ENCODE data around the gene PRPS1.

The PRPS1 gene

GRCh38 chrX:107658660-107659059 lies 30.4 kb downstream of the PRPS1 start:
- Histone ChIP-seq H3K4me2 (ENCODE audit: low read length) (no peak overlapping the region), H3K79me2 (no peaks in the 10 kb centered on the region), H3K4me3 (ENCODE audit: low read depth, low read length) (no peak overlapping the region), H3K27ac (no peak overlapping the region), H3K9ac (no peak overlapping the region), H3K27me3 (ENCODE audit: control insufficient read depth, insufficient read depth, low read length) (no peaks in the 10 kb centered on the region), H3K4me1 (no peaks in the 10 kb centered on the region), H3K36me3 (ENCODE audit: control insufficient read depth, insufficient read depth, low read length) (no peaks in the 10 kb centered on the region), H2AFZ (no peak overlapping the region), H3K9me3 (ENCODE audit: control insufficient read depth, low read length) (no peaks in the 10 kb centered on the region)
- TF ChIP-seq CTCF (IDR thresholded peaks at IDR 0.05): no peak

GRCh38 chrX:107659286-107659685 lies 31.0 kb downstream of the PRPS1 start:
- Histone ChIP-seq H3K36me3 (ENCODE audit: control insufficient read depth, insufficient read depth, low read length) (no peaks in the 10 kb centered on the region), H3K4me1 (no peaks in the 10 kb centered on the region), H2AFZ (no peak overlapping the region), H3K27me3 (ENCODE audit: control insufficient read depth, insufficient read depth, low read length) (no peaks in the 10 kb centered on the region), H3K79me2 (no peaks in the 10 kb centered on the region), H3K27ac (no peak overlapping the region), H3K9me3 (ENCODE audit: control insufficient read depth, low read length) (no peaks in the 10 kb centered on the region), H3K4me3 (ENCODE audit: low read depth, low read length) (no peak overlapping the region), H3K4me2 (ENCODE audit: low read length) (no peak overlapping the region), H3K9ac (no peak overlapping the region)
- no peak for TF ChIP-seq CTCF (IDR thresholded peaks at IDR 0.05)

- no peaks in the 10 kb centered on the region for H3K9me3 ChIP-seq (ENCODE audit: control insufficient read depth, low read length)
- no peaks in the 10 kb centered on the region for H3K27me3 ChIP-seq (ENCODE audit: control insufficient read depth, insufficient read depth, low read length)
- no peaks in the 10 kb centered on the region for H3K4me1 ChIP-seq
- H3K79me2 ChIP-seq: no peaks in the 10 kb centered on the region
- no peak overlapping the region for H3K4me3 ChIP-seq (ENCODE audit: low read depth, low read length)
- H3K27ac ChIP-seq: no peak overlapping the region
- H3K36me3 ChIP-seq (ENCODE audit: control insufficient read depth, insufficient read depth, low read length): no peaks in the 10 kb centered on the region
- no peak overlapping the region for H2AFZ ChIP-seq
- H3K4me2 ChIP-seq (ENCODE audit: low read length): no peak overlapping the region
- TF ChIP-seq CTCF (IDR thresholded peaks at IDR 0.05): peak; percentile 72
- H3K9ac ChIP-seq: no peak overlapping the region
Measured at GRCh38 chrX:107659768-107660167, 31.5 kb downstream of the PRPS1 start.

- no peak overlapping the region for H3K4me2 ChIP-seq (ENCODE audit: low read length)
- no peaks in the 10 kb centered on the region for H3K4me1 ChIP-seq
- no peaks in the 10 kb centered on the region for H3K9me3 ChIP-seq (ENCODE audit: control insufficient read depth, low read length)
- H3K27ac ChIP-seq: no peak overlapping the region
- H3K4me3 ChIP-seq (ENCODE audit: low read depth, low read length): no peak overlapping the region
- no peak for TF ChIP-seq CTCF (IDR thresholded peaks at IDR 0.05)
- H3K79me2 ChIP-seq: no peaks in the 10 kb centered on the region
- H2AFZ ChIP-seq: no peak overlapping the region
- H3K27me3 ChIP-seq (ENCODE audit: control insufficient read depth, insufficient read depth, low read length): no peaks in the 10 kb centered on the region
- H3K9ac ChIP-seq: no peak overlapping the region
- H3K36me3 ChIP-seq (ENCODE audit: control insufficient read depth, insufficient read depth, low read length): no peaks in the 10 kb centered on the region
Measured at GRCh38 chrX:107662145-107662544, 33.8 kb downstream of the PRPS1 start.

GRCh38 chrX:107662824-107663223 lies 34.5 kb downstream of the PRPS1 start:
- no peak for TF ChIP-seq CTCF (IDR thresholded peaks at IDR 0.05)
- H3K27ac ChIP-seq: no peak overlapping the region

More at GRCh38 chrX:107662824-107663223, 34.5 kb downstream of the PRPS1 start:
- Histone ChIP-seq H3K4me3 (ENCODE audit: low read depth, low read length) (no peak overlapping the region), H3K4me1 (no peaks in the 10 kb centered on the region), H3K79me2 (no peaks in the 10 kb centered on the region), H3K27me3 (ENCODE audit: control insufficient read depth, insufficient read depth, low read length) (no peaks in the 10 kb centered on the region), H2AFZ (no peak overlapping the region), H3K36me3 (ENCODE audit: control insufficient read depth, insufficient read depth, low read length) (no peaks in the 10 kb centered on the region), H3K4me2 (ENCODE audit: low read length) (no peak overlapping the region), H3K9me3 (ENCODE audit: control insufficient read depth, low read length) (no peaks in the 10 kb centered on the region), H3K9ac (no peak overlapping the region)
